GM15510 (cell line): ENCODE data around the gene RPN2.

ENCODE experiments used
- POLR2A ChIP-seq: IDR thresholded peaks from 3 replicates; pipeline ENCODE4 v1.6.1; 2011; ENCODE audit warnings: borderline replicate concordance; ENCODE audit not compliant: insufficient read length; ENCODE audit errors: extremely low read depth

RPN2 gene

DNA sequence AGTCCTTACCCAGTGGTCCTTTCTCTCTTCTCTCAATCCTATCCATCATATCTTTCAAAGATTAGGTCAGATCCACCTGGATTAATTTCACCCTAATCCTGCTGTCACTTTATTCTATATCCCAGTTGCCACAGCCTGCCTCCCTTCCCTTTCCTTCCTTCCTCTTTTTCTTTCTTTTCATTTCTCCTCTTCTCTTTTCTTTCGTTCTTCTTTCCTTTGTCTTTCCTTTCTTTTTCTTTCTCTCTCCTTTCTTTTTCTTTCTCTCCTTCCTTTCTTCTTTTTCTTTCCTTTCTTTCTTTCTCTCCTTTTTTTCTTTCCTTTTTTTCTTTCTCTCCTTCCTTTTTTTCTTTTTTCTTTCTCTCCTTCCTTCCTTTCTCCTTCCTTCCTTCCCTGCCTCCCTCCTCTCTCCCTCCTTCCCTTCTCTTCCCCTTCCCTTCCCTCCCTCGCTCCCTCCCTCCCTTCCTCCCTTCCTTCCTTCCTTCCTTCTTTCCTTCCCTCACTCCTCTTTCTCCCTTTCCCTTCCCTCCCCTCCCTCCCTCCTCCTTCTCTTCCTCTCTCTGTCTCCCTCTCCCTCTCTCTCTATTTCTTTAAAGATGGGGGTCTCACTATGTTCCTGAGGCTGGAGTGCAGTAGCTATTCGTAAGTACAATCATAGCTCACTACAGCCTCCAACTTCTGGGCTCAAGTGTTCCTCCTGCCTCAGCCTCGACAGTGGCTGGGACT, 15.1 kb upstream of the RPN2 start:
- no peak for TF ChIP-seq POLR2A

DNA sequence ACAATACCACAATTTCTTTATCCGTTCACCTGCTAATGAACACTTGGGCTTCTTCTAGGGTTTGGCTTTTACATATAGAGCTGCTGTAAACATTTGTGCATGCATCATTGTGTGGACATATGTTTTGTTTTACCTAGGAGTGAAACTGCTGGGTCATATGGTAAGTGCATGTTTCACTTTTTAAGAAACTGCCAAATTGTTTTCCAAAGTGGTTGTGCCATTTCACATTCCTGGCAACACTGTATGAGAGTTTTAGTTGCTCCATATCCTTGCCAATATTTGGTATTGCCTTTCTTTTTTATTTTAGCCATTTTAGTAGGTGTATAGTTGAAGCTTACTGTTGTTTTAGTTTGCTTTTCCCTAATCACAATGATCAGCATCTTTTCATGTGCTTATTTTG, 14.1 kb upstream of the RPN2 start:
- no peak for TF ChIP-seq POLR2A

DNA sequence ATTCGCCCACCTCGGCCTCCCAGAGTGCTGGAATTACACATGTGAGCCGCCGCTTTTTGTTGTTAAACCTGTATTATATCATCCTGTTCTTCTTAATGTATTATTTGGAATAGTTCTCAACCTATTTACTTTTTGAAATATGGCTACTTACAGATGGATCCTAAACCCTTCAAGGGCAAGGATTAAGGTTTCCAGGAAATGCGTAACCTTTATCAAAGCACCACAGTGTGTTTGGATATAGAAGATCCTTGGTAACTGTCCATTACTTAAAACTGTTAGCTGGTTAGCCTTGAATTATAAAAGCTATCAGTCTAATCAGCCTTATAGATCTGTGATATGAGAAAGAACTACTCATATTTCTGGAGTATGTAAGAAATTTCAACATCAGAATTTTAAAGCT, 12.3 kb upstream of the RPN2 start:
- no peak for TF ChIP-seq POLR2A

DNA sequence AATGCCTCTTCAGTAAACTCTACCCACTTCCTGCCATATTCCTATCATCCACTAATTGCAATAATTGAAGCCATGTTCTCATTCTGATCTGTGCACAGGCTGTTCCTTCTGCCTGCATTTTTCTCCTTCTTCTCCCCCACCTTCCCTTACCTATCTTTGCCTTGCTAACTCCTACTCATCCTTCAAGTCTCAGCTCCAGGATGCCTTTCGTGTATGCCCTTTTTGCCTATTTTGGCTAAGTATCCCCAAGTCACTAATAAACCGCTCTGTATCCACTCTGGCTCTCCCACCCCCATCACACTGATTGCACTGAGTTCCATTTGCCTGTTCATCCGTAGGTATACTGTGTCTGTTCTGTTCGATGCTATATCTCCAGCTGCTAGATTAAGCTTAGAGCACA, 6.3 kb upstream of the RPN2 start:
- no peak for TF ChIP-seq POLR2A

DNA sequence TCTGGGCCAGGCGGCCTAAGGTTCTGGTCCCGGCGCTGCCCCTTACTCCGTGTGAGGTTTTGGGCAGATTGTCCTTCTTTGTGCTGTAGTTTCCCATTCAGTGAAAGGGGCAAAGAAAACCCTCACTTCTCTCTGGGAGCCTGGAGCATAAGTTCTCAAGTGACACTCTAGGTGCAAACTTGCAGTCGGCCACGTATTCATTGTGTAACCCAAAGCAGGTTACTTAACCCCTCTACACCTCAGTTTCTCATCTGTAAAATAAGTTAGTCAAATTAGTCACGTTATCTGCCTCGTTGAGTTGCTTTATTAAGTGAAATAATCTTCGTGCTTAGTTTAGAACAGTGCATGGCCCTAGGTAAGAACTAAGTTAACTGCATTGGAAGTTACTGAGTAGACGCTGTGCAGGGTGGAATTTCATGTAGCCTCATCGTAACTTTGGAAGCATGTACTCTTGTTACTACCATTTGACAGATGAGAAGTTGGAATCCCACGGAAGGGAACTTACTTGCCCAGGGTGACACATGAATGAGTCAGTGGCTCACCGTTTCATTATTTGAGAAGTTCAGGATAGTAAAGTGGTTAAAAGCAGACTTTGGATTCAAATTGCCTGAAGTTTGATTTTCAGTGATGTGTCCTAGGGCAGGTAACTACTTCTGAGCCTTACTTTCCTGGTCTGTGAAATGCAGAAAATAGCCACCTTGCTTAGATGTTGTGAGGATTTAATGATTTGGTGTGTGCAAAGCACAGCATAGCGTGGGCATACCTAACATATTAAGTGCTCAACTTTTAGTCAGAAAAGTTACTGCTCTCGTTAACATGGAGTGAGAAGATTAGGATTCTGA, 774 bp downstream of the RPN2 start:
- TF ChIP-seq POLR2A = no peak

DNA sequence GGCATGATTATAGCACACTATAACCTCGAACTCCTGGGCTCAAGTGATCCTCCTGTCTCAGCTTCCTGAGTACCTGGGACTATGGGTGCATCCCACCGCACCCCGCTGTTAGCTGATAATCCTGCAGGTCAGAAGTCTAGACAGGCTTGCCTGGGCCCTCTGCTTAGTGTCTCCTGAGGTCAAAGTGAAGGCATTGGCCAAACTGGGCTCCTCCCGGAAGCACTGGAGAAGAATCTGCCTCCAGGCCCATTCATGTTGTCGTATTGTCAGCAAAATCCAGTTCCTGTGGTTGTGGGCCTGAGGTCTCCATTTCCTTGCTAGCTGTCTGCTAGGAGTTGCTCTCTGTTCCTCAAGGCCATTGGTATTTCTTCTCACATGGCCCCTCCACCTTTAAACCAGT, 6.6 kb downstream of the RPN2 start:
- TF ChIP-seq POLR2A = no peak

DNA sequence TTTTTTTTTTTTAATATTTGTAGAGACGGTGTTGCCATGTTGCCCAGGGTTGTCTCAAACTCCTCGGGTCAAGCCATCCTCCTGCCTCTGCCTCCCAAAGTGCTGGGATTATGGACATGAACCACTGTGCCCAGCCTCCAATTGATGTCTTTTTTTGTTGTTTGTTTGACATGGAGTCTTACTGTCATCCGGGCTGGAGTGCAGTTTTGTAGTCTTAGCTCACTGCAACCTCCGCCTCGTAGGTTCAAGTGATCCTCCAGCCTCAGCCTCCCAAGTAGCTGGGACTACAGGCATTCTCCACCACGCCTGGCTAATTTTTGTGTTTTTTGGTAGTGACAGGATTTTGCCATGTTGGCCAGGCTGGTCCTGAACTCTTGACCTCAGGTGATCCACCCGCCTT, 9.7 kb downstream of the RPN2 start:
- no peak for TF ChIP-seq POLR2A

DNA sequence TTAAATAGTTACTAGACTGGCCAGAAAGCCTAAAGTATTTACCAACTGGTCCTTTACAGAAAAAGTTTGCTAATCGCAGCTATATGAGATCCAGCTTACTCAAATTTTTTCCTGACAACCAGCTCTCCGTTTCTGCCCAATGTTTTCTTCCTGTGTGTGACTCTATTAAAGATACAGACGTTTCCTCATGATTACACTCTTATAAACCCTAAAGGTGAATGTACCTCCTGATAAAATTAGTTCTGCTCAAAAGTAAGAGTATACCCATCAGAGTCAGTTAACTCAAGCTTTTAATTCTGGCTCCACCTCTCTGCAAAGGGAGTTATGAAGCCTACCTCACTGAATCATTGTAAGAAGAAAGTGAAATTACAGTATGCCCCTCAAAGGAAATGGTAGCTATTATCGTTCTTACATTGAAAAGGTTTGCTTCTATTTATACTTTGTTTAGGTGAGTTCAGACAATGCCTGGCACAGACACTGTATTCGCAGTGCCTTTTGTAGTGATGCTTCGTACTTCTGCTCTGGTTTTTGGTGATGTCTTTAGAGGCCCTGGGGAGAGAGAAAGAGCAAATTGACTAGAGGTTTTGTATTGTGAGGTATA, 10.4 kb downstream of the RPN2 start:
- TF ChIP-seq POLR2A = no peak

DNA sequence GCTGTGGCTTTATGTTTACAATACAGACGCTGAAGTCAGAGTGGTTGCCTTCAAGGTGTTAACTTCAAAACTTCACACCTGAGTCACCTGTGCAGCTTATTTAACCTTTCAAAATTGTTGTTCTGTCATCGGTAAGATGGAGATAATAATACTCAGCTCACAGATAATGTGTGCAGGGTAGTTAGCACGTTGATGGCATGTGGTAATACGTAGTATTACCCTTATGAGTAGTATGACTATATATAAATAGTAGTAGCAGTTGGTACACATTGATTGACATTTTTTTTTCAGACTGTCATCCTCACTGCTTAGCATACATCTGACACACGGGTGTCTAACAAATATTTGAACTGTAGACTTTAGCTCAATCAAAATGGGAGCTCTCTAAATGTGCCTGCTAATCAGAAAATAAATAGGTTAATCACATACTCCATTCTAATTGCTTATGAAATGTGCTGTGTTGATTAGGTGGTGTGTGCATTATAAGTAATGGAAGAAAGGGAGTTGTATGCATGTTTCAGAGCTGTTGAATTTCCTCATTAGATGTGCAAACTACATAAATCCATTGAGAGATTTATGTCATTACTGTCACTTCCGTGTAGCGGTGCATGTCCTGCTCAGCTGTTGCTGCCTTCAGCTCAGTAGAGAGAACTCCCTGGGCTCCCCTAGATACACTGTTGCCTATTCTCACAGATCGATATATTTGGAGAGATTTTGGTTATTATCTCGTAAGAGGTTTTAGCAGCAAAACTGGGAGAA, 11.4 kb downstream of the RPN2 start:
- TF ChIP-seq POLR2A = no peak

DNA sequence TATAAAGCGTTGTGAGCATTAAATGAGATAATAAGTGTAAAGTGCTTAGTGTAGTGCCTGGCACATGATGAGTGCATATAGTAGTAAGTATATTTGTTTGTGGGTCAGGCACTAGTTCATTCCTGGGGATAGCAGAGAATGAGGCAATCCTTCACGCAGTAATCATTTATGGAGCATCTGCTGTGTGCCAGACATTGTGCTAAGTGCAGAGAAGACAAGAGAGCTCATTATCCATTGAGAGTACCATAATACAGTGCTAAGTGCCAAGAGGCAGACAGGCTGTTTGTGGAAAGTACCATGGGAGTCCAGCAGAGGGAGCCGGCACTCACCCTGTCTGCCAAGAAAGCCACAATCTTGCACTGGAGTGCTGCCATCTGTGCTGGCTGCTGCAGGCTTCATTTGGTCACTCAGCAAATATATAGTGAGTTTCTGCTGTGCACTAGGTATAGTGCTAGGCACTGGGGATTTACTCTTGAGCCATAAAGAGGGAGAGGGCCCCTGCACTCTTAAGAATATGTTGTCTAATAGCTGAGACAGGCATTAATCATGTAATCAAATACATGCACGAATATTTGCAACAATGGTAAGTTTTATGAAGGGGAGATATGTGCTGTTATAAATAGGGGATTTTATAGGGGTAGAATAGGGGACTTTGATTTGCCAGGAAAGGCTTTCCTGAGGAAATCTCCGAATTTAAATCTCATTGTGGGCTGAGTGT, 13.2 kb downstream of the RPN2 start:
- TF ChIP-seq POLR2A = no peak

DNA sequence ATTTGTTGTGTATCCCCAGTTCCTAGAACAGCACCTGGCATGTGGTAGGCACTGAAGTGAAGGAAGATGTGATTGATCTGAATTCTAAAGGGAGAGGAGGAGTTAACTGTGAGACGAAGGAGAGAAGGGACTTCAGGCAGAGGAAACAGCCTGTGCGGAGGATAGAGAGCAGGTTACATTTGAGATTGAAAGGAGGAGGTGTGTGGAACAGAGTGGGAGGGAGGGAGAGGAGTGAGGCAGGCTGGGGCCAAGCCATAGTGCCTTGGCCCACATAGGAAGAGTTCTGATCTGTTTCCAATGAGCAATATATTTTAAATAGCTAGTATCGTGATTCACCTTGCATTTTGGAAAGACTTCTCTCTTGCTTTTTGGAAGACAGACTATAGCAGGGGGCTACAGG, 14.1 kb downstream of the RPN2 start:
- no peak for TF ChIP-seq POLR2A

DNA sequence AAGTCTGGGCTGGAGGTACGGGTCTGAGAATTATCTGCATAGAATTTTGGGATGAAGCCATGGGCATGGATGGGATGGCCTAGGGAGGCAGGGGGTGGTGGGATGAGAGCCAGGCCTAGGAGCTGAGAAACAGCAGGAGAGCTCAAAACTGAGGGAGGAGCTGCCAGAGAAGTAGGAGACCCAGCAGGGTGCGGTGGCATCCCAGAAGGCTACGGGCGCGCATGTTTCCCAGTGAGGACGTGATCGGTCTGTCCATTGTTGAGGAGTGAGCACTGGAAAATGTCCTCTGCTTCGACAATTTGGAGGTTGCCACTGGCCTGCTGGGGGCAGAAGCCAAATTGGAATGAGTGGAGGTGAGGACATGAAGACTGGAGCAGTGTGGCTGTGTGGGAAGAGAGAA, 14.7 kb downstream of the RPN2 start:
- TF ChIP-seq POLR2A = no peak

DNA sequence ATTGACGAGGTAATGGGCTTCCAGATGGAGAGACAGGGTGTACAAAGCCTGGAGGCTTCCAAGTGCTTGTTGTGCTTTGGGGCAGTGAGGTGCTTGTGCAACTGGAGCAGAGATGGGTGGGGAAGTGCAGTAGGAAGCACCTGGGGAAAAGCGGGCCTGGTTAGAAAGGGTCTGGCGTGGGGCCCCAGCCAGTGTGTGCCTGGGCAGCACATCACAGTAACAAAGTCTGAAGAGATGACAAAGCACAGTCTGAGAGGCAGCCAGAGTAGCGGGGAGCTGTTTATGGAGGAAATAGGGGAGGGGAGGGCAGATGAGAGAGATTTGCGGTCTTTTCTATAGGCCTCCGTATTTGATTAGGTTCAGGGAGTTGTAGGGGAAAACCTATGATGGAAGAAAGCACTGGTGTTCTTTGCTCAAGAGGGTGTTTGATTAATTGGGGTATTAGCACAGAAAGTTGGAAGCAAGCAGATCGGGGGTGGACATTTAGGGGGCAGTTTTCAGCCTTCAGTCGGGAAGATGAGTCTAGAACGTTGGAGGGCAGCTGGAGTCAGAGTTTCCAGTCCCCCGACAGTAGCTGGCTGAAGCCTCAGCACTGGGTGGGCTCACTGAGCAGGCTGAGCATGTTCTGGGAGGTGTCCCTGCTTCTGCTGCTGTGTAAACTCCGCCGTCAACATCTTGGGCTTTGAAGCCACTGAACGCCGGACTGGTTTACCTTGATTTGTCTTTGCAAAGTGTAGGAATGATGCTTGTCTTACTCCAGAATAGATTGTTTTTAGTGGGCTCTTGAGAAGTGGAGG, 15.7 kb downstream of the RPN2 start:
- no peak for TF ChIP-seq POLR2A
